ENCODE data around the gene TRAPPC12.

The TRAPPC12 gene

DNA sequence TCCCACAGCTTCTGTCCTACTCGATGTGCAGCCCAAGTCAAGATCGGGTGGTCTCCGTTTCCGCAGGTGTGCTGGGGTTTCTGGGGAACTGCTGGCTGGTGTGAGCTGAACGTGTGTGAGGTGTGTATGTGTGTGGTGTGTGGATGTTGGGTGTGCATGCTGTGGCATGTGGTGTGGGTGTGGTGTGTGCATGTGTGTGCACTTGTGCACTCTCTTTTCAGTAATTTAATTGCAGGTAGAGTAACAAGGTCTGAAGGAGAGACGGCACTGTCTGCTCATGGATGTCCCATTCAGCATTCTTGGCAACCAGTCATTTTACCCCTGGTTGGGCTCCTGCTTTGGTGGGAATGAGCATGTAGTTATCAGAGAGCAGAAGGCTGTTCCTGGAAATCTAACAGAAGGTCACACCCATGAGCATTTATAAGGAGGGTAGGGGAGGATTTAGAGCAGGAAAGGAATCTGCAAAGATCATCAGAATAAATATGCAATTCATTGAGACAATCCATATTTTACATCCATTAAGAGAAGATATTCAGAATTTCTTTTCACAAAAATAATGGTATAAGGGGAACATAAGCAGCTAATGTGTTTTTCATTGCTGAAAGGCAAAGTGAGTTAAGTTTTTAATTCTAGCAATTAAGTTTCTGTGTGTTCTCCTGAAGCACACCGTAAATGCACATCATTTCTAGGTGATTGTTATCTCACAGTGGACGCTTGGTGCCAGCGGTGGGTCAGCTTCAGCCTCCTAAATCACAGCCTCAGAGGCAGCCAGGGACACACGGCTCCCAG is 79.1 kb downstream of the TRAPPC12 start:
- no peak for DNase-seq (ENCODE audit: low read depth)
- TF ChIP-seq, protein P1, sequence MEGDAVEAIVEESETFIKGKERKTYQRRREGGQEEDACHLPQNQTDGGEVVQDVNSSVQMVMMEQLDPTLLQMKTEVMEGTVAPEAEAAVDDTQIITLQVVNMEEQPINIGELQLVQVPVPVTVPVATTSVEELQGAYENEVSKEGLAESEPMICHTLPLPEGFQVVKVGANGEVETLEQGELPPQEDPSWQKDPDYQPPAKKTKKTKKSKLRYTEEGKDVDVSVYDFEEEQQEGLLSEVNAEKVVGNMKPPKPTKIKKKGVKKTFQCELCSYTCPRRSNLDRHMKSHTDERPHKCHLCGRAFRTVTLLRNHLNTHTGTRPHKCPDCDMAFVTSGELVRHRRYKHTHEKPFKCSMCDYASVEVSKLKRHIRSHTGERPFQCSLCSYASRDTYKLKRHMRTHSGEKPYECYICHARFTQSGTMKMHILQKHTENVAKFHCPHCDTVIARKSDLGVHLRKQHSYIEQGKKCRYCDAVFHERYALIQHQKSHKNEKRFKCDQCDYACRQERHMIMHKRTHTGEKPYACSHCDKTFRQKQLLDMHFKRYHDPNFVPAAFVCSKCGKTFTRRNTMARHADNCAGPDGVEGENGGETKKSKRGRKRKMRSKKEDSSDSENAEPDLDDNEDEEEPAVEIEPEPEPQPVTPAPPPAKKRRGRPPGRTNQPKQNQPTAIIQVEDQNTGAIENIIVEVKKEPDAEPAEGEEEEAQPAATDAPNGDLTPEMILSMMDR (IDR thresholded peaks at IDR 0.05; ENCODE audit: control insufficient read depth, extremely low read depth, insufficient read depth) = no peak
- no peak overlapping the region for H3K4me3 ChIP-seq (ENCODE audit: low read depth, low read length)

DNA sequence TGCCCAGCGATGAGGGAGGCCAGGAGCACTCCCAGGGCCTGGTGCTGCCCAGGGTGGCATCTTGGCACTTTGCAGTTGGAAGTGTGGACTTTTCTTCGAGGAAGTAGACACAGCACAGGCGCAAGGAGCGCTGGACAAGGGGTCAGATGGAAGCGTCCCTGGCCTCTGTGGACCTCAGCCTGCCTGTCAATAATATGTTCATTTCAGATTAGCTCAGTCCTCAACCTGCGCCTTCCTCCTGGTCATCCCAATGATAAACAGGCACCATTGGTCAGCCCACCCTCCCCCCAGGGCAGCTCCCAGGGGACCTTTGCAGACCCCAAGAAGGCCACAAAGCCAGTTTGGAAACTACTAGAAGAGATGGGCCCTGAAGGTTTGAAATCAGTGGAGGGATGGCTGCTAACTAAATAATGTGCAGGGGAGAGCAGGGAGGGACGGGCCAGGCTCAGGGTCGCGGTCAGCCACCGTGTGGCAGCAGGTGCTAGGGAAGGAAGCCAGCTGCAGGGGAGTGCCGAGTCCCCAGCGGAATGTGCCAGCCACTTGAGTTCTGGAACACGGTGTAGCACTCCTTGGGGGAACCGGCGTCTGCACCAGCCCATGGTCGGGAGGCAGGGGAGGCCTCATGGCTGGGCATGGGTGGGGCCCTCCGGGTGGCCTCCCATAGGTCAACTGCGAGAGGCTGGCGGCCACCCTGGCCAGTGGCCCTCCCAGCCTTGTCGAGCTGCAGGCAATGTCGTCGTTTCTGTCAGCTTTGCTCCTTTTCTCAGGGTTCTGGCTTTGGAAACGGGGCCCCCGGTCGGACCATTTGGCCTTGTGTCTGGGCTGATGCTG is 79.9 kb downstream of the TRAPPC12 start:
- TF ChIP-seq, protein P1 (IDR thresholded peaks at IDR 0.05; ENCODE audit: control insufficient read depth, extremely low read depth, insufficient read depth) = 0 out of 2 replicates have a peak, but pooled peaks have one; percentile 13
- no peak for DNase-seq (ENCODE audit: low read depth)
- H3K4me3 ChIP-seq (ENCODE audit: low read depth, low read length) = no peak overlapping the region

DNA sequence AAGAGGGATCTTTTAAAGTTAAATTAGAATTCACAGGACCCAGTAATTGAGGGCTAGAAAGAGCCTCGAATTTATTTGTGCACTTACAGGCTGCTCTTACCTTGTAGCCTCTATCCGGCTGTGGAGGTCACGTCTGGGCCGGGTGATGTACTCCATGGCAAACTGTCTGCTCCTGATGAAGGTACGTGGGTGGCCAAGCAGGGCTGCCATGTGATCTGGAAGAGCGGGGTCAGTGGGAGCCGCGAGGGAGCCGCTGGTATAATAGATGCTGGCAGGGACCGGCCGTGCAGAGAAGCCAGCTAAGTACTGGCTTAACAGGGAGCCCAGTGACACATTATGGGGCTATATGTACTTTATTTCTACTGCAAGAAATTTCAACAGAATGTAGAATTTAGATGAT is 80.7 kb downstream of the TRAPPC12 start:
- no peak for DNase-seq (ENCODE audit: low read depth)
- TF ChIP-seq, protein P1 (IDR thresholded peaks at IDR 0.05; ENCODE audit: control insufficient read depth, extremely low read depth, insufficient read depth) = no peak
- H3K4me3 ChIP-seq (ENCODE audit: low read depth, low read length) = no peak overlapping the region

DNA sequence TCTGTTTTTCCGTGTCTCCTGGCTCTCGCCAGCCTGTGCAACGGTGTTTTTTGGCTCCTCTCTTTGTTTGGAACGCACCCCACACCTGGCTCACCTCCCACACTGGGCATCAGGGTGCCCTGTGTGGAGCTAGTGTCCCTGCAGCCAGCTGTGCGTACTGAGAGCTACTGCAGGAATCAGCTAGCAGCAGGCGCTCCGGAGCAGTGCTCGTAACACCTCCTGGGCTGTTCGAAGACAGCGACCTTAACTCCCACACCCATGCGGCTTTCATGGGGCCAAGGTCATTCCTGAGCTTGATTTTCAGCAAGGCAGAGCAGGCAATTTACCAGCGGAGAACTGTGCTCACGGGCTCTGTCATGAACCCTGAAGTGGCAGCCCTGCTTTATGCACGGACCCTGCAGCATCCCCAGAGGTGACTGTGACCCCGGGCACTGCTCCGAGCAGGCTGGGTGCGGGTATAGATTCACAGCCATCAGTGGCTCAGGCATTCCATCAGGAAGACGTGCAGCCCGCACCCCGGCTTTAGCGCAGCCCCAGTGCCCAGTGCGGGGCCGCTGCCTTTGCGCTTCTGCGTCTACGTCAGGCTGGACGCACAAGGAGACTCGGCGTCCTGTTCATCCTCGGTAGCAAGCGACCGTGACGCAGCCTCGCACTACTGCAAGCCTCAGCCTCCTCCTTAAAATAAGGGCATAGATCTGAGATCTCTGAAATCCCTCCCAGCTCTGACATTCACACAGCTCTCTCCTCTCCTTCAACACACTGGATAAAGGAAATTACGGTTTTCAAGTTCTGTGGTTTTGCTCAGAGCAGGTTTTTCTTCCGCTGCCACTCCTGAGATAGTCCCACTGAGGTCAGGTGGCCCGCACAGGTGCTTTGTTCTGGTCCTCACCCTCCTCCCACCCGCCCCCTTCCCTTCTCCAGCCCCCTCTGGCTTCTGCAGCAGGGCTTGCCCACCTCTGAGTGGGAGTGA is 81.6 kb downstream of the TRAPPC12 start:
- no peak overlapping the region for H3K4me3 ChIP-seq (ENCODE audit: low read depth, low read length)
- DNase-seq (ENCODE audit: low read depth) = no peak
- TF ChIP-seq, protein P1 (IDR thresholded peaks at IDR 0.05; ENCODE audit: control insufficient read depth, extremely low read depth, insufficient read depth) = no peak

DNA sequence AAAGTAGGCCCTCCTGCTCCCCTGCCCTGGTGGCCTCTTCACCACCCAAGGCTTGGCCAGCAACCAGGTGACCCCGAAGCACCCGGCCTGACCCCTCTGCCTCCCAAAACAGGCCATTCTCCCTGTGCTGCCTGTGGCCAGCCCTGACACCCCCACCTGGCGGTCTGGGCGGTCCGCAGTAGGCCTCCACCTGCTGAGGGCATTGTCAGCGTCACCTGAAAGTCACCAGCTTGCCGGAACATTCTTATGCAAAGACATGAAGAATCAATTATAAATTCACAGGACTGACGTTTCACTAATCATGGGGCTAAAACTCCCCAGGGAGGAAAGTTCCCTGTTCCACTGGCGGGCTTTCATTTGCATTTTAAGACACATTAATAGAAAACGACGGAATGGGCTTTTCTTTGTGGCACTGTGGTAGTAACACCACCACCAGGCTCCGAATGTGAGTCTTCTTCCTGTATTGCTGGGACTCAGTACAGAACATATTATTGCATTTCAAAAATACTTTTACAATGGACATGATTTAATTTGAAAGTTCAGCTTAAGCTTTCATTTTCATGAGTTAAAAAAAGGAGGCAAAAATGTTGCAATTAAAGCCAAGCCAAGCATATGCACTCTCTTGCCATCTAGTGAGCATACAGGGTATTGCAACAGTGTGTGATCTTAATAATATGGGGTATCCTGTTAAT is 82.5 kb downstream of the TRAPPC12 start:
- H3K4me3 ChIP-seq (ENCODE audit: low read depth, low read length) = no peak overlapping the region
- TF ChIP-seq, protein P1 (IDR thresholded peaks at IDR 0.05; ENCODE audit: control insufficient read depth, extremely low read depth, insufficient read depth) = peak; percentile 70
- no peak for DNase-seq (ENCODE audit: low read depth)
